Testis (tissue), 2 donors: Measurements from ENCODE around the gene PITPNC1.
"Not testable (repeated sequence)": the region's sequence is repeated elsewhere in the genome, so short reads cannot be mapped to it uniquely, and the experiment has no call there.

ENCODE experiments used
- POLR2A ChIP-seq: fragments of 450-650 bp; IDR thresholded peaks from one replicate; pipeline ENCODE4 v1.6.1; 2017; ENCODE audit warnings: antibody characterized with exemption, mild to moderate bottlenecking, moderate library complexity
- TF ChIP-seq, protein P1 (sequence below), 3 experiments: fragments of 450-650 bp in 2 of 3; fragments of 200-600 bp in 1 of 3; sonication (generic) in 1 of 3; IDR thresholded peaks; one replicate each; pipeline ENCODE4 v1.5.1; 2016 to 2019; ENCODE audit warnings: antibody characterized with exemption in 3 of 3, mild to moderate bottlenecking in 2 of 3, moderate library complexity in 1 of 3

DNA sequence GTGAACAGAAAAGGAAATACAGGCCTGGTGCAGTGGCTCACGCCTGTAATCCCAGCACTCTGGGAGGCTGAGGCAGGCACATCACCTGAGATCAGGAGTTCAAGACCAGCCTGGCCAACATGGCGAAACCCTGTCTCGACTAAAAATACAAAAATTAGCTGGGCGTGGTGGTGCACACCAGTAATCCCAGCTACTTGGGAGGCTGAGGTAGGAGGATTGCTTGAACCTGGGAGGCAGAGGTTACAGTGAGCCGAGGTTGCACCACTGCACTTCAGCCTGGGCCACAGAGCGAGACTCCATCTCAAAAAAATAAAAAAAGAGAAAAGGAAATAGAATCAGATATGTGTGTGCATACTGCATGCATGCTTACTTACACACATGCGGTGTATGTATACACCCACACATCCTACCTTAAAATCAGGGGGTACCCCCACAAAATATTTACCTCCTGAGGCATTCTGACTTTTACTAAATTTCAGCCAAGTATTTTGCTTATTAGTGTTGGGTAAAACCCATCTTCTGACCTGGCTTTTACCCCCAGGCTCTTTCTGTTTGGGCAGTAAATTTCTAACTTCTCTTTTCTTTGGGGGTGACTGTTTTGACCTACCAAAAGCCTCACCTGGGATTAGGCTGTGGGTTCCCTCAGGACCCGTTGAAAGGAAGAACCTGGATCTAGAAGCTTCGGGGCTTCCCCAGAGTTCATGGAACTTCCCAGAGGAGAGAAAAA, 201.8 kb downstream of the PITPNC1 start:
- TF ChIP-seq, protein P1, sequence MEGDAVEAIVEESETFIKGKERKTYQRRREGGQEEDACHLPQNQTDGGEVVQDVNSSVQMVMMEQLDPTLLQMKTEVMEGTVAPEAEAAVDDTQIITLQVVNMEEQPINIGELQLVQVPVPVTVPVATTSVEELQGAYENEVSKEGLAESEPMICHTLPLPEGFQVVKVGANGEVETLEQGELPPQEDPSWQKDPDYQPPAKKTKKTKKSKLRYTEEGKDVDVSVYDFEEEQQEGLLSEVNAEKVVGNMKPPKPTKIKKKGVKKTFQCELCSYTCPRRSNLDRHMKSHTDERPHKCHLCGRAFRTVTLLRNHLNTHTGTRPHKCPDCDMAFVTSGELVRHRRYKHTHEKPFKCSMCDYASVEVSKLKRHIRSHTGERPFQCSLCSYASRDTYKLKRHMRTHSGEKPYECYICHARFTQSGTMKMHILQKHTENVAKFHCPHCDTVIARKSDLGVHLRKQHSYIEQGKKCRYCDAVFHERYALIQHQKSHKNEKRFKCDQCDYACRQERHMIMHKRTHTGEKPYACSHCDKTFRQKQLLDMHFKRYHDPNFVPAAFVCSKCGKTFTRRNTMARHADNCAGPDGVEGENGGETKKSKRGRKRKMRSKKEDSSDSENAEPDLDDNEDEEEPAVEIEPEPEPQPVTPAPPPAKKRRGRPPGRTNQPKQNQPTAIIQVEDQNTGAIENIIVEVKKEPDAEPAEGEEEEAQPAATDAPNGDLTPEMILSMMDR (IDR thresholded peaks at IDR 0.05): not testable (repeated sequence)
- not testable (repeated sequence) for TF ChIP-seq POLR2A
